GM12864 (cell line): ENCODE measurements around the gene LARGE1.
"Not testable (repeated sequence)": the region's sequence is repeated elsewhere in the genome, so short reads cannot be mapped to it uniquely, and the experiment has no call there.

Experiments
- DNase-seq: peaks from one replicate; pipeline ENCODE4 v3.0.0-alpha.2; 2011; ENCODE audit warnings: low read depth
- H3K4me3 ChIP-seq: 2 replicates; pipeline ENCODE4 v1.5.1; 2011; ENCODE audit warnings: mild to moderate bottlenecking, low read depth, low read length, control low read depth
- CTCF ChIP-seq: IDR thresholded peaks from 2 replicates; pipeline ENCODE4 v1.5.1; 2011; ENCODE audit warnings: low read depth, mild to moderate bottlenecking, moderate library complexity, low read length, control low read depth, inconsistent platforms; ENCODE audit errors: missing control alignments

LARGE1 gene

GRCh38 chr22:33573479-33573878 lies 346.8 kb downstream of the LARGE1 start:
- no peak for TF ChIP-seq CTCF
- no peak for DNase-seq
- no peak overlapping the region for H3K4me3 ChIP-seq

GRCh38 chr22:33572086-33572485 lies 348.2 kb downstream of the LARGE1 start:
- TF ChIP-seq CTCF = no peak

GRCh38 chr22:33570110-33570509 lies 350.2 kb downstream of the LARGE1 start:
- no peak for DNase-seq
- no peak for TF ChIP-seq CTCF
- no peak overlapping the region for H3K4me3 ChIP-seq

More at GRCh38 chr22:33572086-33572485, 348.2 kb downstream of the LARGE1 start:
- no peak for DNase-seq
- no peak overlapping the region for H3K4me3 ChIP-seq

- H3K4me3 ChIP-seq = no peak overlapping the region
- DNase-seq = no peak
- TF ChIP-seq CTCF = no peak
Measured at GRCh38 chr22:33569559-33569958, 350.7 kb downstream of the LARGE1 start.

- DNase-seq = no peak
- TF ChIP-seq CTCF = no peak
- peak overlapping the region; percentile 24 for H3K4me3 ChIP-seq
Measured at GRCh38 chr22:33569018-33569417, 351.3 kb downstream of the LARGE1 start.

- not testable (repeated sequence) for DNase-seq, H3K4me3 ChIP-seq
Measured at GRCh38 chr22:33566495-33566894, 353.8 kb downstream of the LARGE1 start.

- no peak overlapping the region for H3K4me3 ChIP-seq
- no peak for TF ChIP-seq CTCF
- DNase-seq = peak; percentile 29
Measured at GRCh38 chr22:33565580-33565995, 354.7 kb downstream of the LARGE1 start.
